Limb (tissue), 2 donors: ENCODE measurements around the gene AGBL4.
A peak's percentile ranks its signal among the peaks of the same experiment; 100 is the strongest.

Source experiments
- DNase-seq, 2 donors: peaks; one replicate each; pipeline ENCODE4 v3.0.0-alpha.2; 2016; ENCODE audit errors: extremely low spot score in 2 of 2

Gene AGBL4

GRCh38 chr1:48776393-48777218 lies 1247.1 kb downstream of the AGBL4 start, which contains the start of gene BEND5:
BEND5 (minus strand) TSS chr1:48776891; CDS start chr1:48776831, 60 bp downstream.
- DNase-seq = peak; percentile 85 to 93

GRCh38 chr1:48775831-48776392 lies 1247.8 kb downstream of the AGBL4 start:
- no peak for DNase-seq

DNA sequence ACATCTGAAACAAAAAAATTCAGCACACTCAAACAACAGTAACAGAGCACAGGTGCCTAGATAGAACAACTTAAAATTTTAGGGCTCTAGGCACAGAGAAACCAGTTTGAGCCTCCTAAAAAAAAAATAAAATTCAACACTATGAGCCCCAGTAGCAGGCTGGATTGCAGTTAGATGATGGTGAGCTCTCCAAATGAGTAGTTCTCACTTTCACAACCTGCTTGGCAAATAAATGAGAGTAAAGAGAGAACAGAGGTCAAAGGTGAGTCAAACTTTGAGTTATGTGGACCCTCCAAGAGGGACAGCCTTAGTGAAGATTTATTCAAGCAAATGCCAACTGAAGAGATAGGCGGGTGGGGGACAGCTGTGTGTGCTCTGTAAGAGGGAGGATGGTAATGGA lies 1250.6 kb downstream of the AGBL4 start:
- DNase-seq = no peak

- DNase-seq = no peak
Measured at GRCh38 chr1:48772211-48772610, 1251.5 kb downstream of the AGBL4 start.

DNA sequence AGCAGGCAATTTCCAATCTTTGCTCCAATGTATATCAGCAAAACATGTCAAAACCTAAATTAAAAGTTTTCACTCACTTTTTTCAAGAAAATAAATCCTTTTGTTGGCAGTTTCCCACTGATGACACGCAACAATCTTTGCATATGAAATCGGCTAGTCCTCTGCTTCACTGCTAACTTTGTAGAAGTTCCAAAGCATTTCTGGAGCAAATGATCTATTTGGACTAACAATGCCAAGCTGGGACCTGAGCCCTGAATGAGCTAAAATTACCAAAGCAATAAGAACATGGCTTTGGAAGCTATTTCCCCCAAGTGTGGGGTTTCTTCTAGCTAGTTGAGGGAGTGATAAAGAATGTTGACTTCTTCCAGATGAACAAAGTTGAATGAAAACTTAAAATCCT lies 1252.2 kb downstream of the AGBL4 start:
- no peak for DNase-seq

DNA sequence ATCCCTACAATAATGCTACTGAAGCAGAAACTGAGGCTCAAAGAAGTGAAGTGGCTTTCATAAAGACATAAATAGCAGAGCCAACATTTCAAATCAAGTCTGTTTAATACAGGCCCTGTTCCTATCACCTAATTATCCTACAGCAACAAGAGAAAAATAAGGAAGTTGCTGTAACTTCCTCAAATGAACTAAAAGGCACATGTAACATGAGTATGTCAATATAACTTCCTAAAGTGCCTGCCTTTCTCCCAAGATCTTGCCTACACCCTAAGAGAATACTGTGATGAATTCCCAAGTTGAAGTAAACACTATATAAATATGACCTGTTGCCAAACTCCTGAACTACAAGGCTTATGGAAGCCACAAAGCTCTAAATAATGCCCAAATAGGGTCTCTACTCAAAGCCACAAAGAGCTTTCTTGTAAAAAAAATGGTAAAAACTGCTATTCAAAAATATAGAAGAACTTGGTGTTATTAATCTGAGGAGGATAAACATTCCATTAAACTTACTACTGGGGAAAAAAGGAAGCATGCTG lies 1255.7 kb downstream of the AGBL4 start:
- DNase-seq = no peak

- no peak for DNase-seq
Measured at GRCh38 chr1:48765335-48765734, 1258.4 kb downstream of the AGBL4 start.

DNA sequence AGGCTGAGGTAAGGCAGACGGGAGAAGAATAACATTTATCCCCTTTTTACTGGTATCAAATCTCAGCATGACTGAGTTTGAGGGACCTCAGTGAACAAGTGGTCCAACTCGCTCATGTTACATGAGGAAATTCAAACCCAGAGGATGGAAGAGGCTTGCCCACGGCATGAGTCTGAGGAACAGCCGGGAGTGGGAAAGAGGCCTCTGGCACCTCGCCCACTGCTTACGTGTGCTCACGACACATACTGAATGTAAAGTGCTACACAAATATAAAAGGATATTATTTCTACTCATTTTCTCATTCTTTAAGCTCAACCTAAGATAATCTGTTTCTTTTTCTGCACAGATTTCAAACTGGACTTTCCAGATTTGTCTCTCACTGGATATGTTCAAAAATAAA lies 1261.8 kb downstream of the AGBL4 start:
- DNase-seq = peak; percentile 34 to 47

GRCh38 chr1:48761411-48761810 lies 1262.3 kb downstream of the AGBL4 start:
- no peak for DNase-seq

GRCh38 chr1:48760857-48761256 lies 1262.9 kb downstream of the AGBL4 start:
- DNase-seq = no peak

DNA sequence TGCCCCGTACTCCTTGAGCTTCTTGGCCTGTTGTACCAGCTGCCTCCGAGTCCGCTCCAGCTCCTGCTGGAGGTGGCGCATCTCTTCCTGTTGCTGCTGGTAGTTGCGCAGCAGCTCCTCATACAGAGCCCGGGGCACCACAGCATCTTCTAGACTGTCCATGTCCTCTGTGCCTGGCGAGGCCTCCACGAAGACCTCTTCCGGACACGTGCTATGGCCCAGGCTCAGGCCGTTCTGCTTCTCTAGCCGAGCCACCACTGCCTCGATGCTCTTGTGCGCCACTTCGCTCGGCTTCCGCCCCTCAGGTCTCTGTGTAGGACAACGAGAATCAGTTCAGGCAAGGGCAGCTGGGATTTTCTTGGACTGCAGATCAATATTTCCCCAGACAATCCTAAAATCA lies 1264.8 kb downstream of the AGBL4 start:
- no peak for DNase-seq

GRCh38 chr1:48757363-48757762 lies 1266.4 kb downstream of the AGBL4 start:
- DNase-seq = no peak

- no peak for DNase-seq
Measured at GRCh38 chr1:48756683-48757316, 1267.0 kb downstream of the AGBL4 start.

- no peak for DNase-seq
Measured at GRCh38 chr1:48753293-48753692, 1270.5 kb downstream of the AGBL4 start.

- DNase-seq = no peak
Measured at GRCh38 chr1:48750109-48750508, 1273.6 kb downstream of the AGBL4 start.

- no peak for DNase-seq
Measured at GRCh38 chr1:48749068-48749467, 1274.7 kb downstream of the AGBL4 start.

DNA sequence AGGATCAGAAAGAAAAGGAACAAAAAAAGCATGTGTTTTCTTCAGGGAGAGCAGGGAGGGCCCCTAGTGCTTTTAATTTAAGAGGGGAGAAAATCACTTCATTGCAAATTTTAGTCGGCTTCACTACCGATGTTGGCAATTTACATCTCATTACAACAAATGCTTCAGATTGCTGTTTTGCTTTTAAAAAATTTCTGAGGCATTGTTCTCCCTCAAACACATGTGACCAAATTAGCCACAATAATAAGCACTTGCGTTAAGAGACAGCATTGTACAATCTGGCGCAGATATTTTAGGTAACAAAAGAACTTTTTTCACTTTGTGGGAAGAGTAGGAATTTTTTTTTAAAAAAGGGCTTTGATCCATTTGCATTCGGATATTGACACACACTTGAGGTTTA lies 1276.8 kb downstream of the AGBL4 start:
- DNase-seq = no peak

- no peak for DNase-seq
Measured at GRCh38 chr1:48744032-48744431, 1279.7 kb downstream of the AGBL4 start.

- DNase-seq = no peak
Measured at GRCh38 chr1:48743480-48743879, 1280.3 kb downstream of the AGBL4 start.

DNA sequence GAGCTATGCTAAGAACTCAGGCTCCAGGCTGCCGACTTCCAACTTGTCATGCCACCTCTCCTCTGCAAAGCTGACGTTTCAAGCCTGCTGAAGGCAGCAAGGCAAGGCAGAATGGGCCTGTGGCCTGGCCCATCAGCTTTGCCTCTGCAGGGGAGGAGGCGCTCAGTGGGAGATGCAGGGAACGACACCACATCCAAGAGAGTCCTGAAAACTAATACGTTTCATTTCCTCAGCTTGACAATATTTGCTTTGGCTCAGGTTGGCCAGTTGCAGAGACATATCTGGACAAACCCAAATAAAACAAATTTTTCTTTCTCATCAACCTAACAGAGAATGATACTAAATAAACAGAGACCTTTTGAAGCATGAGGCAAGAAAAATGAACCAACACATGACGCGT lies 1282.4 kb downstream of the AGBL4 start:
- DNase-seq = no peak

GRCh38 chr1:48740621-48741020 lies 1283.1 kb downstream of the AGBL4 start:
- DNase-seq = no peak

DNA sequence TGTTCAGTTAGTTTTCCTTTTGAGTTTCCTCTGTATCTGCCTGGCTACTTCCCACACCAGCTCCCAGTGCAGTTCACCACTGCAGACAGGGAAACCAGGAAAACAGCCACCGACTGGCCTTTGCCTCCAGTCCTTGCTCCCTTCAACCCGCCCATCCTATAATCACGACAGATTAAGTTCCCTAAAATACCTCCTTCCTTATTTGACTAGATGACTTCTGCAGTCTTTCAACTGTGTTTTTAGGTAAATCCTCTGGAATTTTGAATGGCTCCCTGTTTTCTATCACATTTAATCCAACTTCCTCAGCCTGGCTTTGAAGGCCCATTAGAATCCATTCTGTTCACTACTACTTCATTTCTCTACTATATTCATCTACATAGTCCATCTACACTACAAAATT lies 1284.7 kb downstream of the AGBL4 start:
- DNase-seq = no peak
